CD4-positive, alpha-beta T cell (primary cell): ENCODE measurements around the gene ZNF500. TPM values are rescaled to one million over a fixed set of nuclear protein-coding genes. Genes with fewer than 3 reads are reported as not detected.
A peak's percentile ranks its signal among the peaks of the same experiment; 100 is the strongest.

ENCODE experiments used
- ATAC-seq: fragments of 200-7000 bp; cut with Tn5 transposase; one replicate; pipeline ENCODE4 v1.10.0; 2022; ENCODE audit warnings: mild to moderate bottlenecking; ENCODE audit not compliant: poor library complexity
- CTCF ChIA-PET: fragments of 350-600 bp; sonication (Branson Sonifier 250); formaldehyde crosslinking; loops from one replicate; lab custom pipeline; 2021; ENCODE audit warnings: antibody characterized with exemption, inconsistent platforms; lab: Charles Lee
- POLR2A ChIA-PET: fragments of 350-600 bp; sonication (Branson Sonifier 250); formaldehyde crosslinking; loops from one replicate; lab custom pipeline; 2021; ENCODE audit warnings: antibody characterized with exemption, inconsistent platforms; lab: Charles Lee
- DNase-seq, 14 experiments: peaks; one replicate each; pipeline ENCODE4 v3.0.0-alpha.2; 2013 to 2020; ENCODE audit warnings: mixed read lengths in 2 of 14
- H3K27ac ChIP-seq, 2 donors: one replicate each; pipeline versions ENCODE4 v1.5.1 to v1.7.0; 2013; ENCODE audit warnings: low read length in 2 of 2, low read depth in 1 of 2, mild to moderate bottlenecking in 1 of 2
- H3K27me3 ChIP-seq, 2 experiments: 1 replicate in 1 of 2; 2 replicates in 1 of 2; pipeline versions ENCODE4 v1.6.1 to v1.7.0; 2013; ENCODE audit warnings: low read length in 2 of 2, control low read depth in 1 of 2, mild to moderate bottlenecking in 1 of 2, moderate library complexity in 1 of 2; ENCODE audit not compliant: insufficient read depth in 2 of 2, control insufficient read depth in 1 of 2
- H3K36me3 ChIP-seq: one replicate; pipeline ENCODE4 v1.6.1; 2013; ENCODE audit warnings: low read length, control low read depth; ENCODE audit not compliant: insufficient read depth
- H3K4me1 ChIP-seq: one replicate; pipeline ENCODE4 v1.6.1; 2013; ENCODE audit warnings: low read length, control low read depth; ENCODE audit not compliant: insufficient read depth
- H3K4me3 ChIP-seq: one replicate; pipeline ENCODE4 v1.5.1; 2013; ENCODE audit warnings: mild to moderate bottlenecking, low read length, moderate library complexity
- H3K9me3 ChIP-seq, 2 experiments: 1 replicate in 1 of 2; 2 replicates in 1 of 2; pipeline versions ENCODE4 v1.6.1 to v1.7.0; 2013; ENCODE audit warnings: low read length in 2 of 2, mild to moderate bottlenecking in 2 of 2, control low read depth in 1 of 2, moderate library complexity in 1 of 2; ENCODE audit not compliant: control insufficient read depth in 1 of 2, insufficient read depth in 1 of 2
- H3K27ac Mint-ChIP-seq: one replicate; pipeline ENCODE4 v1.8.0; 2020; ENCODE audit warnings: mixed read lengths
- H3K27me3 Mint-ChIP-seq: one replicate; pipeline ENCODE4 v1.8.0; 2021; ENCODE audit warnings: mixed read lengths
- H3K36me3 Mint-ChIP-seq: one replicate; pipeline ENCODE4 v1.8.0; 2021; ENCODE audit warnings: low read depth, mixed read lengths
- H3K4me1 Mint-ChIP-seq: one replicate; pipeline ENCODE4 v1.8.0; 2021; ENCODE audit warnings: low read depth, mixed read lengths
- H3K4me3 Mint-ChIP-seq: one replicate; pipeline ENCODE4 v1.8.0; 2020; ENCODE audit warnings: mild to moderate bottlenecking, mixed read lengths
- H3K9me3 Mint-ChIP-seq: one replicate; pipeline ENCODE4 v1.8.0; 2020; ENCODE audit warnings: mixed read lengths
- CTCF ChIP-seq: fragments of 200-600 bp; IDR thresholded peaks from one replicate; pipeline ENCODE4 v1.8.0; 2022; ENCODE audit warnings: antibody characterized with exemption, mild to moderate bottlenecking
- intact Hi-C, 2 experiments: fragments of 100-400 bp; cut with DNase I in 1 of 2; cut with micrococcal nuclease in 1 of 2; formaldehyde crosslinking; loops; one replicate each; pipeline versions ENCODE4 v1.15.1 to v1.9.0; 2023 to 2025; cut with DNase I, micrococcal nuclease
- total RNA-seq, 174 experiments: library from RNA in 2 of 174; stranded (reverse) in 2 of 174; gene quantifications; one replicate each; pipeline ENCODE4 v1.2.3 and lab custom pipeline; 2021 to 2026

Gene ZNF500
- total RNA-seq, 2 experiments from 2014 or later = 11.8 to 12.4 TPM

- H3K27me3 ChIP-seq = no peaks in the 10 kb centered on the region
- no peaks in the 10 kb centered on the region for H3K9me3 ChIP-seq
- Mint-ChIP-seq H3K4me1 (no peaks in the 10 kb centered on the region), H3K36me3 (peaks cover 55% of the 10 kb centered on the region), H3K4me3 (no peak overlapping the region), H3K27me3 (no peaks in the 10 kb centered on the region), H3K9me3 (no peaks in the 10 kb centered on the region), H3K27ac (no peak overlapping the region)
- ChIA-PET POLR2A (interaction anchor here (0.8 kb wide), 1 partner anchor 10 kb away, joined by 4 read pairs; the partner anchor contains the start of gene NUDT16L1), CTCF (no interaction called here)
- peaks cover 53% of the 10 kb centered on the region for H3K36me3 ChIP-seq
- H3K4me1 ChIP-seq = peaks cover 7% of the 10 kb centered on the region
- intact Hi-C loops = no loop called here
- ATAC-seq = no peak
- no peak overlapping the region for H3K4me3 ChIP-seq
- H3K27ac ChIP-seq = no peak overlapping the region
- no peak for TF ChIP-seq CTCF
- peak in 1 of 14 experiments; percentile 5 for DNase-seq
Observed at GRCh38 chr16:4703906-4704305, 63.1 kb downstream of the ZNF500 start.

- Histone ChIP-seq H3K27ac (no peak overlapping the region), H3K9me3 (no peaks in the 10 kb centered on the region), H3K27me3 (no peaks in the 10 kb centered on the region), H3K4me3 (no peak overlapping the region), H3K36me3 (peaks cover 66% of the 10 kb centered on the region), H3K4me1 (peaks cover 7% of the 10 kb centered on the region)
- Mint-ChIP-seq H3K9me3 (no peaks in the 10 kb centered on the region), H3K27ac (no peak overlapping the region), H3K4me1 (no peaks in the 10 kb centered on the region), H3K4me3 (no peak overlapping the region), H3K27me3 (no peaks in the 10 kb centered on the region), H3K36me3 (peaks cover 51% of the 10 kb centered on the region)
- ATAC-seq (no peak), DNase-seq (peak in 1 of 14 experiments; percentile 3)
- ChIA-PET CTCF (no interaction called here), POLR2A (interaction anchor here (1.1 kb wide), 1 partner anchor 9 kb away, joined by 4 read pairs; the partner anchor contains the start of gene NUDT16L1)
- TF ChIP-seq CTCF = no peak
- intact Hi-C loops = no loop called here
Observed at GRCh38 chr16:4702466-4702808, 64.5 kb downstream of the ZNF500 start.

GRCh38 chr16:4701791-4702465, 65.0 kb downstream of the ZNF500 start:
- Histone ChIP-seq H3K4me1 (peaks cover 7% of the 10 kb centered on the region), H3K27ac (no peak overlapping the region), H3K36me3 (peaks cover 69% of the 10 kb centered on the region), H3K27me3 (no peaks in the 10 kb centered on the region), H3K4me3 (no peak overlapping the region), H3K9me3 (no peaks in the 10 kb centered on the region)
- Mint-ChIP-seq H3K27me3 (no peaks in the 10 kb centered on the region), H3K27ac (no peak overlapping the region), H3K36me3 (peaks cover 47% of the 10 kb centered on the region), H3K9me3 (no peaks in the 10 kb centered on the region), H3K4me1 (no peaks in the 10 kb centered on the region), H3K4me3 (no peak overlapping the region)
- no peak for TF ChIP-seq CTCF
- ChIA-PET CTCF (no interaction called here), POLR2A (interaction anchor here (1.1 kb wide), 1 partner anchor 8 kb away, joined by 4 read pairs; the partner anchor contains the start of gene NUDT16L1)
- intact Hi-C loops = no loop called here
- ATAC-seq (no peak), DNase-seq (peak in 1 of 14 experiments; percentile 16)
